ENCODE data around the gene SLC8A3. TPM values are rescaled to one million over a fixed set of nuclear protein-coding genes. Genes with fewer than 3 reads are reported as not detected.

Gene SLC8A3
- total RNA-seq, 1 experiment from 2014 or later, result not detected

DNA sequence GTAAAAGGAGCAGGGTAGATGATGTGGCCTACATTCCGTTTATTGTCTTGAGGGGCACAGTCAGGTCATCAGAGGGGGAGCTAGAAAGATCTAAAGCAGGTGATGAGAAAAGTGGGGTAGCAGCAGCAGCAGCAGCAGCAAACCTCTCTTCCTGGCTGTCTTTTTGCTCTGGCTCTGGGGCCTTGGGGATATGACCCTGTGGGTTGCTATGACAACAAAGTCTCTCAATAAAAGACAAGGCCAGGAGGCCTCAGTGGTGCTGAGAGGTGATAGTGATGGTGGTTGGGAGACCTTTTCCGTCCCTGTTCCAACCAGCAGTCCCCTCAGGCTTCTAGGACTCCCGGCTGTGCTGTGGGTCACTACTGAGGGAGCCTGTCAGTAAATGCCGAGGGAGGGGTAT lies 138.6 kb downstream of the SLC8A3 start (continued):
- TF ChIP-seq, protein P1, sequence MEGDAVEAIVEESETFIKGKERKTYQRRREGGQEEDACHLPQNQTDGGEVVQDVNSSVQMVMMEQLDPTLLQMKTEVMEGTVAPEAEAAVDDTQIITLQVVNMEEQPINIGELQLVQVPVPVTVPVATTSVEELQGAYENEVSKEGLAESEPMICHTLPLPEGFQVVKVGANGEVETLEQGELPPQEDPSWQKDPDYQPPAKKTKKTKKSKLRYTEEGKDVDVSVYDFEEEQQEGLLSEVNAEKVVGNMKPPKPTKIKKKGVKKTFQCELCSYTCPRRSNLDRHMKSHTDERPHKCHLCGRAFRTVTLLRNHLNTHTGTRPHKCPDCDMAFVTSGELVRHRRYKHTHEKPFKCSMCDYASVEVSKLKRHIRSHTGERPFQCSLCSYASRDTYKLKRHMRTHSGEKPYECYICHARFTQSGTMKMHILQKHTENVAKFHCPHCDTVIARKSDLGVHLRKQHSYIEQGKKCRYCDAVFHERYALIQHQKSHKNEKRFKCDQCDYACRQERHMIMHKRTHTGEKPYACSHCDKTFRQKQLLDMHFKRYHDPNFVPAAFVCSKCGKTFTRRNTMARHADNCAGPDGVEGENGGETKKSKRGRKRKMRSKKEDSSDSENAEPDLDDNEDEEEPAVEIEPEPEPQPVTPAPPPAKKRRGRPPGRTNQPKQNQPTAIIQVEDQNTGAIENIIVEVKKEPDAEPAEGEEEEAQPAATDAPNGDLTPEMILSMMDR (IDR thresholded peaks at IDR 0.05 in 2 of 3, conservative IDR thresholded peaks at IDR 0.05 in 1 of 3; ENCODE audit: borderline replicate concordance in 1 of 3, insufficient read depth in 1 of 3, low read depth in 2 of 3, low read length in 2 of 3), result no peak
- no peak for TF ChIP-seq RAD21 (IDR thresholded peaks at IDR 0.05; ENCODE audit: low read depth)
- TF ChIP-seq, protein P2, sequence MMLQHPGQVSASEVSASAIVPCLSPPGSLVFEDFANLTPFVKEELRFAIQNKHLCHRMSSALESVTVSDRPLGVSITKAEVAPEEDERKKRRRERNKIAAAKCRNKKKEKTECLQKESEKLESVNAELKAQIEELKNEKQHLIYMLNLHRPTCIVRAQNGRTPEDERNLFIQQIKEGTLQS (IDR thresholded peaks at IDR 0.05), result no peak
- TF ChIP-seq JUND (IDR thresholded peaks at IDR 0.05), result no peak
- no peak for TF ChIP-seq CBX3 (IDR thresholded peaks at IDR 0.05; ENCODE audit: low read depth)
- TF ChIP-seq, protein P3, sequence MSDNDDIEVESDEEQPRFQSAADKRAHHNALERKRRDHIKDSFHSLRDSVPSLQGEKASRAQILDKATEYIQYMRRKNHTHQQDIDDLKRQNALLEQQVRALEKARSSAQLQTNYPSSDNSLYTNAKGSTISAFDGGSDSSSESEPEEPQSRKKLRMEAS (IDR thresholded peaks at IDR 0.05), result no peak
- TF ChIP-seq ELF1 (IDR thresholded peaks at IDR 0.05; ENCODE audit: borderline replicate concordance, low read depth), result no peak

DNA sequence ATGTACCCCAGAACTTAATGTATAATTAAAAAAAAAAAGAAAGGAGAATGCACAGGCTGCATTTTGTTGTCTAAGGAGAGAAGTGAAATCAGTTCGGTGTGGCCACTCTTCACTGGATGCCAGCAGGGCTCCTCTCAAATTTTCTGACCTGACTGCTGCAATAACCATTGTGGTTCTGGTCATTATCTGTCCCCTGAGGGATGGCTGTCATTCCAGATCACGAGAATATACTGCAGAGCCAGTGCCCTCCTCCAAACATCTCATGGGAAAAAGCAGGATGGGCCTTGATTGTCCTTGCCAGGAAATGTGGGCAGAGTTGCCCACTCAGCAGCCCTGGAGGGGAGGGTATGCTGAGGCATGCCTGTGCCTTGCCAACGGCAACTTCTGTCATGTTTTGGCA lies 139.1 kb downstream of the SLC8A3 start:
- no peak overlapping the region for H3K27ac ChIP-seq (ENCODE audit: low read depth, low read length)
- no peak overlapping the region for H3K9ac ChIP-seq (ENCODE audit: low read length)
- DNase-seq (ENCODE audit: low read depth, low spot score) (no peak), ATAC-seq (no peak)
- H3K9me2 ChIP-seq (ENCODE audit: insufficient read depth), result no peaks in the 10 kb centered on the region
- H3K79me2 ChIP-seq (ENCODE audit: insufficient read depth, low read length), result no peaks in the 10 kb centered on the region
- no peaks in the 10 kb centered on the region for H3K9me3 ChIP-seq (ENCODE audit: control insufficient read depth in 1 of 2, insufficient read depth in 1 of 2, low read depth in 1 of 2, low read length in 2 of 2)
- intact Hi-C loops (cut with micrococcal nuclease), result no loop called here
- no peak overlapping the region for H3K4me3 ChIP-seq (replicated peaks in 1 of 2; ENCODE audit: low read depth in 1 of 2, low read length in 2 of 2)
- POLR2A ChIA-PET, result no interaction called here
- CTCF ChIA-PET, result no interaction called here
- no peaks in the 10 kb centered on the region for H3K36me3 ChIP-seq (ENCODE audit: control insufficient read depth in 1 of 2, insufficient read depth in 2 of 2, low read length in 2 of 2)
- 0 out of 2 replicates have a peak, but pooled peaks cover under 1% of the 10 kb centered on the region for H3K27me3 ChIP-seq (ENCODE audit: insufficient read depth, low read length)
- RAD21 ChIA-PET (ENCODE audit: low non-redundant PET in 1 of 2, low total read pairs in 2 of 2, uncharacterized antibody in 2 of 2, unreplicated experiment in 2 of 2), result no interaction called here
- peaks cover 0 to 7% of the 10 kb centered on the region in 2 experiments; a peak in 1 of 4 replicates for H3K4me1 ChIP-seq (ENCODE audit: control insufficient read depth in 1 of 2, insufficient read depth in 2 of 2, low read length in 2 of 2)
- H2AFZ ChIP-seq (ENCODE audit: low read depth, low read length, poor library complexity, severe bottlenecking), result no peak overlapping the region
- no TSS peak for BruUV-seq (replicated peaks)
- H4K20me1 ChIP-seq (ENCODE audit: insufficient read depth), result no peaks in the 10 kb centered on the region
- no peak overlapping the region for H3K4me2 ChIP-seq (ENCODE audit: low read length)
- no peak for TF ChIP-seq CEBPB (IDR thresholded peaks at IDR 0.05; ENCODE audit: low read depth)
- TF ChIP-seq, protein P1 (IDR thresholded peaks at IDR 0.05 in 2 of 3, conservative IDR thresholded peaks at IDR 0.05 in 1 of 3; ENCODE audit: borderline replicate concordance in 1 of 3, insufficient read depth in 1 of 3, low read depth in 2 of 3, low read length in 2 of 3), result no peak
